ENCODE measurements around the gene TSPAN3.

DNA sequence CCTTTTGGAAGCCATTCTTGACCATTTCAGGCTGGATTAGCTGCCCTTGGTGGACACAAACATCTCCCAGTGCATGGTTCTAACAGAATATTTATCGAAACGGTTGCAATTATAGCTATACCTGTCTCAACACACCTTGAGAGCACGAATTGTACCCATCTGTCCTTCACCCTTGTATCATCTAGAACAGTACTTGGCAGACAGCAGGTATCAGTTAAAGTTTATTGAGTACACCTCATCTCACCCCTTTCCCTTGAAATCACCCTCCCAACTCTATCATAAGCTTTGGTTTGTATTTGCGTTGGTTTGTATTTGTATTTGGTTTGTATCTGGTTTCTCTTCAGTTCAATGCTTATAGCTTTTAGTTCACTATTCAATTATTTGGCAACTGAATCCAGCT, 12.4 kb downstream of the TSPAN3 start:
- TF ChIP-seq SP1 (IDR thresholded peaks at IDR 0.05) (no peak), PKNOX1 (IDR thresholded peaks at IDR 0.05) (no peak), BHLHE40 (IDR thresholded peaks at IDR 0.05; ENCODE audit: borderline replicate concordance) (no peak), ELF4 (IDR thresholded peaks at IDR 0.05) (no peak), TARDBP (IDR thresholded peaks at IDR 0.05) (no peak), ARNT (IDR thresholded peaks at IDR 0.05) (no peak), SUZ12 (IDR thresholded peaks at IDR 0.05) (no peak), ZNF384 (IDR thresholded peaks at IDR 0.05) (no peak), HDGF (IDR thresholded peaks at IDR 0.05; ENCODE audit: borderline replicate concordance) (no peak), FOXM1 (IDR thresholded peaks at IDR 0.05; ENCODE audit: borderline replicate concordance) (no peak), FOXA1 (IDR thresholded peaks at IDR 0.05) (no peak), FOXK2 (IDR thresholded peaks at IDR 0.05) (no peak)
